ENCODE data around the gene GP1BA. TPM values are rescaled to one million over a fixed set of nuclear protein-coding genes. Genes with fewer than 3 reads are reported as not detected.

The GP1BA gene
- total and polyA plus RNA-seq, 2 donors (not counting 3 experiments of a cell fraction or from before 2014, with no cell fraction given), result not detected

DNA sequence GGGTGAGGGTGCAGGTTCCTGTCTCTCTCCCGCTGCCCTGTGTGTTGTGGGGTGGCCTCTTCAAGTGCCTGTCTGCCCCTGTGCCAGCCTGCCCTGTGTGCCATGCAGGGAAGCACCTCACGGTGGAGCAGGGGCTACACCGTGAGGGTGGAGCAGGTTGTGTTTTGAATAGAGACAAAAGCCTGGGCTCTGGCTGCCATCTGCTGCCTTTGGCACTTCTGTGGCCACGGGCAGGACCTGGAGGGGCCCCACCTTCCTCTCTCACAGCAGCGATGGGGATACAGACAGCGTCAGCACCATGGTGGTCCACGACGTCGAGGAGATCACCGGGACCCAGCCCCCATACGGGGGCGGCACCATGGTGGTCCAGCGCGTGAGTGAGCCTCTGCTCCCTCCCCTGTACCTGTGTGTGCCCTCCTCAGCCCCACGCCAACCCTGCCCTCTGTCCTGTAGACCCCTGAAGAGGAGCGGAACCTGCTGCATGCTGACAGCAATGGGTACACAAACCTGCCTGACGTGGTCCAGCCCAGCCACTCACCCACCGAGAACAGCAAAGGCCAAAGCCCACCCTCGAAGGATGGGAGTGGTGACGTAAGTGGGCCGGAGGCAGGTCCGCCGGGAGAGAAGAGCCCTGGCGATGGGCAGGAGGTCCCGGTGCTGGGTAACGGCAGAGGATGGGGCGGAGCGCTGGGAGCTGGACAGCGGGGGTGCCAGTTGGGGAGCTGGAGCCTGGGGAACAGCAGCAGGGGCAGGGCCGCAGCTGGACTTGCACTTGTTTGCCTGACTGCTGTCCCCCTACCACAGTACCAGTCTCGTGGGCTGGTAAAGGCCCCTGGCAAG lies 38.1 kb upstream of the GP1BA start:
- Histone ChIP-seq H3K4me1 (ENCODE audit: control insufficient read depth, extremely low read depth, insufficient read depth, low read length) (no peaks in the 10 kb centered on the region), H3K36me3 (ENCODE audit: control insufficient read depth in 2 of 2, extremely low read depth in 1 of 2, insufficient read depth in 2 of 2, low read length in 2 of 2) (peaks cover 0 to 65% of the 10 kb centered on the region in 2 experiments), H3K4me3 (replicated peaks in 1 of 3; ENCODE audit: insufficient read depth in 1 of 3, low read depth in 1 of 3, low read length in 3 of 3) (no peak overlapping the region), H3K9me1 (replicated peaks; ENCODE audit: control insufficient read depth, extremely low read depth, insufficient read depth, low read length) (no peaks in the 10 kb centered on the region), H4K20me1 (replicated peaks; ENCODE audit: control insufficient read depth, extremely low read depth, insufficient read depth, low read length) (no peaks in the 10 kb centered on the region), H3K4me2 (ENCODE audit: insufficient read depth, low read length) (no peak overlapping the region), H3K9ac (replicated peaks; ENCODE audit: extremely low read depth, insufficient read depth, low read length) (no peak overlapping the region), H3K27ac (ENCODE audit: insufficient read depth, low read depth, low read length) (no peak overlapping the region), H2AFZ (ENCODE audit: low read depth, low read length) (no peak overlapping the region), H3K9me3 (replicated peaks; ENCODE audit: control insufficient read depth, insufficient read depth, low read length) (no peaks in the 10 kb centered on the region), H3K79me2 (ENCODE audit: control insufficient read depth, insufficient read depth, low read length) (no peaks in the 10 kb centered on the region), H3K27me3 (ENCODE audit: control insufficient read depth in 2 of 2, insufficient read depth in 2 of 2, low read length in 2 of 2) (no peaks in the 10 kb centered on the region)
- intact Hi-C loops (cut with micrococcal nuclease) (no loop called here), dilution Hi-C loops (cut with MboI; ENCODE audit: extremely low pct_ligation_motif_present, low sequenced_read_pairs) (no loop called here)
- no peak for FAIRE-seq
- no peak for DNase-seq (ENCODE audit: low read depth, low spot score)
- TF ChIP-seq JUN (IDR thresholded peaks at IDR 0.05; ENCODE audit: borderline replicate concordance, insufficient read depth, insufficient read length, low read depth) (no peak), POLR2A (IDR thresholded peaks at IDR 0.05; ENCODE audit: low read depth, low read length) (no peak), EZH2 (IDR thresholded peaks at IDR 0.05; ENCODE audit: borderline replicate concordance, low read depth, low read length, severe bottlenecking) (no peak), GATA2 (IDR thresholded peaks at IDR 0.05; ENCODE audit: insufficient read depth, insufficient read length, low read depth, low read length) (no peak), MYC (IDR thresholded peaks at IDR 0.05; ENCODE audit: low read depth, low read length) (no peak), POLR2AphosphoS5 (IDR thresholded peaks at IDR 0.05; ENCODE audit: insufficient read depth, low read depth, low read length) (no peak), FOS (IDR thresholded peaks at IDR 0.05; ENCODE audit: borderline replicate concordance, insufficient read depth, low read length) (no peak)
- TF ChIP-seq, protein P1, sequence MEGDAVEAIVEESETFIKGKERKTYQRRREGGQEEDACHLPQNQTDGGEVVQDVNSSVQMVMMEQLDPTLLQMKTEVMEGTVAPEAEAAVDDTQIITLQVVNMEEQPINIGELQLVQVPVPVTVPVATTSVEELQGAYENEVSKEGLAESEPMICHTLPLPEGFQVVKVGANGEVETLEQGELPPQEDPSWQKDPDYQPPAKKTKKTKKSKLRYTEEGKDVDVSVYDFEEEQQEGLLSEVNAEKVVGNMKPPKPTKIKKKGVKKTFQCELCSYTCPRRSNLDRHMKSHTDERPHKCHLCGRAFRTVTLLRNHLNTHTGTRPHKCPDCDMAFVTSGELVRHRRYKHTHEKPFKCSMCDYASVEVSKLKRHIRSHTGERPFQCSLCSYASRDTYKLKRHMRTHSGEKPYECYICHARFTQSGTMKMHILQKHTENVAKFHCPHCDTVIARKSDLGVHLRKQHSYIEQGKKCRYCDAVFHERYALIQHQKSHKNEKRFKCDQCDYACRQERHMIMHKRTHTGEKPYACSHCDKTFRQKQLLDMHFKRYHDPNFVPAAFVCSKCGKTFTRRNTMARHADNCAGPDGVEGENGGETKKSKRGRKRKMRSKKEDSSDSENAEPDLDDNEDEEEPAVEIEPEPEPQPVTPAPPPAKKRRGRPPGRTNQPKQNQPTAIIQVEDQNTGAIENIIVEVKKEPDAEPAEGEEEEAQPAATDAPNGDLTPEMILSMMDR (IDR thresholded peaks at IDR 0.05; ENCODE audit: extremely low read depth in 1 of 2, insufficient read depth in 1 of 2, low read depth in 1 of 2, low read length in 2 of 2), result no peak
- TF ChIP-seq, protein P2, sequence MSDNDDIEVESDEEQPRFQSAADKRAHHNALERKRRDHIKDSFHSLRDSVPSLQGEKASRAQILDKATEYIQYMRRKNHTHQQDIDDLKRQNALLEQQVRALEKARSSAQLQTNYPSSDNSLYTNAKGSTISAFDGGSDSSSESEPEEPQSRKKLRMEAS (IDR thresholded peaks at IDR 0.05; ENCODE audit: insufficient read depth, insufficient read length), result no peak
- CTCF ChIA-PET, result interaction anchor here (1.1 kb wide), 1 partner anchor 184 kb away, joined by 6 read pairs; the partner anchor contains the start of gene ARRB2
- BruUV-seq (replicated peaks), result no TSS peak
- POLR2A ChIA-PET, result no interaction called here
